HG03060 (cell line): Measurements from ENCODE around the gene CETP.
"Not testable (repeated sequence)": the region's sequence is repeated elsewhere in the genome, so short reads cannot be mapped to it uniquely, and the experiment has no call there.

ENCODE experiments used
- ATAC-seq: cut with Tn5 transposase; IDR thresholded peaks from one replicate; pipeline ENCODE4 v1.9.1; 2021; ENCODE audit warnings: low read depth, moderate number of reproducible peaks; ENCODE audit not compliant: unreplicated experiment

The CETP gene

DNA sequence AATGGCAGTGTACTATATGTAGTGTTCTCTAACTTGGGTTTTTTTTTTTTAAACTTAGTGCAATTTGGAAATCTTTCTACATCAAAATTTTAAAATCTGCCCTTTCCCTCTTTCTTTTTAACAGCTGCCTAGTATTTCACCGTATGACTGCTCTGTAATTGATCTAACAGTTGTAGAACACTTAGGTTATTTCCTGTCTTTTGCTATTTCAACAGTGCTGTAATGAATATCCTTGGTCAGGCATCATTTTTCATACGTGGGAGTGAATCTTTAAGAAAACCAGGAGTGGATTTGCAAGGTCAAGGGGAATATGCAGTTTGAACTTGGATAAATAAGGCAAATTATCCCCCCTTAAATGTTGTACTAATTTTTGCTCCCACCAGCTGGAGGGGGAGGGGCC is 31.5 kb downstream of the CETP start:
- ATAC-seq: no peak

DNA sequence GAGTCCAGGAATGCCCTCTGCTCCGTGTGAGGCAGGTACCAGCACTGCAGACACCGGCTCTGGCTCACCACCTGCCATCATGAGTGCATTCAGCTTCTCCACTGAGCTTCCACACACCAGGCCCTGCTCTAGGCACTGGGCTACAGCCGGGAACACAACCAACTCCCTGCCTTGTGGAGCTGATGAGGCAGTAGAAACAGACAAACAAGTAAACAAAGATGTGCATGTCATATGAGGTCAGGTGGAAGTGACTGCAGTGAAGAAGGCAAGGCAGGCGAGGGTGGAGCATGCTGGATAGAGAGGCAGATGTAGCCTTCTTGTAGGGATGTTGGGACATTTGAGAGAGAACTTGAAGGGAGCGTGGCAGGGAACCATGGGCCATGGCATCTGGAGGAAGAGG is 32.6 kb downstream of the CETP start:
- no peak for ATAC-seq

DNA sequence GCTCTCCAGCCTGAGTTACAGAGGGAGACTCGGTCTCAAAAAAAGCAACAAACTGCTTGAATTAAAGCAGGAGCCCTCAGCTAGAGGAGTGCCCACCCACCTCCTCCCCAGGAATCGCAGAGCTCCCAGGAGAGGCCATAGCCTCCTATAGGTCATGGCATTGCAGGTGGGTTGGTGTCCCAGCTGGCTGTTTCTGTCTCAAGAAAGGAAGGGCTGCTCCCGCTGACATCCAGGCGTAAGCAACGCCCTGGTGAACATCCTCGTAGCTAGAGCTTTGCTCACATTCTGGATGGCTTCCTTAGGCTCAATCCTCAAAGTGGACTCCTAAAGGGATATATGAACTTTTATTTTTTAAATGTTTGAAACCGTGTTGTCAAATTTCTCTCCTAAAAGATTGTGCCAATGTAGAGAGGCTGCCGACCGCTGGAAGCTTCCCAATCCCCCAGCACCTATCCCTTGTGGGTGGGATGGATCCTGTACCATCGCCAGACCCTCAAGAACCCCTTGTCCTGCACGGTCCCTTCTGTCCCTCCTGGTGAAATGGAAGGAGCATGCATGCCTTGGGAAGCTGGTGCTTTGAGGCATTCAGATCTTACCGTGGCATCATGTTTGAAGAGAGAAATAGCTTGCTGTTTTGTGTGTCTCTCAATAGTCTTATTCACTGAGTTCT is 33.5 kb downstream of the CETP start:
- ATAC-seq: no peak

DNA sequence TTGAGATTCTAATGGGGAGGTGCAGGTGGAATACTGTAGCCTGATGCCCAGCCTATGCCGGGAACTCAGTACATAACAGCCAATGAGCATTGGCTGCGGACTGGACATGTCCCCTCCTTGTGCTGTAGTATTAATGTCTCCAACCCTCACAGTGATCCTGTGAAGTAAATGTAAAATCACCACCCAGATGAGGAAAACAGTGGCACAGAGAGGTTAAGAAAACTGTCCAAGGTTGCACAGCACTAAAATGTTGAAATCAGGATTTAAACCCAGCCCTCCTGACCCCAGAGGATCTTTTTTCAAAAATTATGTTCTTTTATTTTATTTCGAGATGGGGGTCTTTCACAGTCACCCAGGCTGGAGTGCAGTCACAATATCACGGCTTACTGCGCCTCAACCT is 35.5 kb downstream of the CETP start:
- ATAC-seq: no peak

DNA sequence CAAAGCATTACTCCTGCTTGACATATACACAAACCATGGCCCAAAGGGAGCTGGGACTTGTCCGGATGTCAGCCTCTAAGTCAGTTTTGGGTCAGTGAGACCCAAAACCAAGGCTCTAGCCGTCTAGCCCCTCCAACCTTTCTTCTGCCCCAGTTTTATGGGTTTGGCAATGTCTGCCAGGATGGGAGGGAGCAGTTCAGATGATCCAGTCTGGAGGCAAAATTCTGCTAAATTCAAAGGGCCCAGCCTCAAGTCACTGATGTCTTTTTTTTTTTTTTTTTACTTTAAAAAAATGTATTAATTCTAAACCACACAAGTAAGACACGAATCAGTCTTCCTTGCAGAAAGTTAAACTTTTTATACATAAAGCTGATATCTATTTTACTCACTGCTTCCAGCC is 36.2 kb downstream of the CETP start:
- no peak for ATAC-seq

DNA sequence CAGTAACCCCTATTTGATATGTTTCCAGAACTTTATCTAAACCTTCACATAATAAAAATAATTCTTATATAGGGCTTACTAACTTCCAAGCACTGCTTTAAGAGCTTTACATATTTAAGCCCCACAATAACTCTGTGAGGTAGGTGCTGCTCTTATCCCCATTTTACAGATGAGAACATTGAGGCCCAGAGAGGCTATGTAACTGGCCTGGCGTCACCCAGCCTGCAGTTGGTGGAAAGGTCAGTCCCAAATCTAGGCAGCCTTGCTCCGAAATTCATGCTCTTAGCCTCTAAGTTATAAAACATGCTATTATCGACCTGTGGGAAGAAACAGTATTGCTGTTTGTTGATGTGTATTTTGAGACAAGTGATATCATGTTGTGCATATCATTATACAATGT is 36.6 kb downstream of the CETP start:
- no peak for ATAC-seq

DNA sequence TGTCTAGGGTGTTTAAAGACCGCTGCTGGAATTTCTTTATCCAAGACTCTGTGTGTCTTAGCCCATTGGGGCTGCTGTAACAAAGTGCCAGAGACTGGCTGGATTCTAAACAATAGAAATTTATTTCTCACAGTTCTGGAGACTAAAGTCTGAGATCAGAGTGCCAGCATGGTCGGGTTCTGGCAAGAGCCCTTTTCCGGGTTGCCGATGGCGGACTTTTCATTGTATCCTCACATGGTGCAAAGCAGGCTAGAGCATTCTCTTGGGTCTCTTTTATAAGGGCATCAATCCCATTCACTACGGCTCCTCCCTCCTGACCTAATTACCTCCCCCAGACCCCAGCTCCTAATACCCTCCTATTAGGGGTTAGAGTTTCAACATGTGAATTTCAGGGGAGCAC is 37.1 kb downstream of the CETP start:
- no peak for ATAC-seq

DNA sequence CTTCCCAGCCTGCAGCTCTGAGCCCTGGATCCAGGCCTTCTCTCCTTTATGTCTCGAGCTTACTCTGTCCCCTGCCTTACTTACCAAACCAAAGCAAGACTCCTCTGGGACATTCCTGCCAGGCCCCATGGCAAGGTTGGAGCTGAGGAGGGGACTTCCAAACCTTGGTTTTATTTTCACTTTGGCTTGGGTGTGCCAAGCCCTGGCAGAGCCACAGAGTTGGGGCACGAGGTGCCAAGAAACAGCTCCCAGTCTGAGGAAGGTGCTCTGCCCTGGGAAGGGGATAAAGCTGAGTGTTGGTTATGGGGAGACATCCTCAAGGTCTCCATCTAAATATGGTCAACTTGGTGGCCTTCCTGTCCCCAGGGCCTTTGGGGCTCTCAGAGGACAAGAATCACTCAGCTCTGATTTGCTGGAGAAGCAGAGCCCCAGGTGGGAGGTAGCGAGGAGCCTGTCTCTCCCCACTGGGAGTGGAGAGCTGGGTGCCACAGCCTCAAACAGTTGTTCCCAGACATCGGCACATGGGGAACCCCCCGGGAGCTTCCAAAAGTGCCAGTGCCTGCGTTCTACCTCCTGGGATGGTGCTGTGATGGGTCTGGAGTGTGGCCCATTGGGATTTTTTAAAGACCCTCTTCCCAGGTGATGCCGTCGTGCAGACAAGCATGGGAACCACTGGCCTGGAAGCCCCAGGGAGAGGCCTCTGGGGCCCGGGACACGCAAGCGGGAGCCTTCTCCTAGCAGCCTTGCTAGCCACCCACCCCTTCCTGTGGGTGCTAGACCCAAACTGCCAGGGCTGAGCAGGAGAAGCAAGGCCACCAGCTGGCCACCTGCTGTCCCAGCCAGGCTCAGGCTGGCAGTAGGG is 37.9 kb downstream of the CETP start:
- no peak for ATAC-seq

DNA sequence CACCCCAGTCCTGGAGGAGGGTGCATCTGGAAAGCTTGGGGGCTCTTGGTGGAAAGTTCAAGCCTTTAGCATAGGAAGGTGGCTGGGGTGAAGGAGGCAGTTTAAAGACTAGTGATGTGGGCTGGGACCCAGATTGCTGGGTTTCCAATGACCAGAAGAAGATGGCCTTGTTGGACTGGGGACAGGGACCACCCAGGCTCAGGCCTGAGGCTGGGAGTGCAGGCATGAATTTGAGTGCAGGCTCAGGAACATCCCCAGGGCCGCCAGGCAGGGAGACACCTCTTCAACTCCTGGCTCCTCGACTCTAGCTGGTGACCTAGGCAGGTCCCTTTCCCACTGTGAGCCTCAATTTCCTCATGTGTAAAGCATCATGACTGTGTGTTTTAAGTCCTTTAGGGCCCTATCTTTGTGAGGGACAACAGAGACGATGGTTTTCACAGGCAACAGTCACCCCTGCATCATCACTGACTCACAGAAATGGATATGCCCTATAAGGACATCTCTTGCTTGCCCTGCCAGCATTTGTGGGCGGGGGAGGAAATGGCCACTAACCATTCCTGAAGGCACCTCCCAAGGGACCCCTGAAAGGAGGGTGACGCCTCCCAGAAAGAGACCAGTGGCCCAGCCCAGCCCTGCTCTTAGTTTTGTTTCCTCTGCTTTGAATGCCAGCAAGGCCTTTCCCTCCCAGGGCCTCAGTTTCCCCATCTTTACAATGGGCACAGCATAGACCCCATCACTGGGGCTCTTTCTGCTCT is 38.7 kb downstream of the CETP start:
- no peak for ATAC-seq

DNA sequence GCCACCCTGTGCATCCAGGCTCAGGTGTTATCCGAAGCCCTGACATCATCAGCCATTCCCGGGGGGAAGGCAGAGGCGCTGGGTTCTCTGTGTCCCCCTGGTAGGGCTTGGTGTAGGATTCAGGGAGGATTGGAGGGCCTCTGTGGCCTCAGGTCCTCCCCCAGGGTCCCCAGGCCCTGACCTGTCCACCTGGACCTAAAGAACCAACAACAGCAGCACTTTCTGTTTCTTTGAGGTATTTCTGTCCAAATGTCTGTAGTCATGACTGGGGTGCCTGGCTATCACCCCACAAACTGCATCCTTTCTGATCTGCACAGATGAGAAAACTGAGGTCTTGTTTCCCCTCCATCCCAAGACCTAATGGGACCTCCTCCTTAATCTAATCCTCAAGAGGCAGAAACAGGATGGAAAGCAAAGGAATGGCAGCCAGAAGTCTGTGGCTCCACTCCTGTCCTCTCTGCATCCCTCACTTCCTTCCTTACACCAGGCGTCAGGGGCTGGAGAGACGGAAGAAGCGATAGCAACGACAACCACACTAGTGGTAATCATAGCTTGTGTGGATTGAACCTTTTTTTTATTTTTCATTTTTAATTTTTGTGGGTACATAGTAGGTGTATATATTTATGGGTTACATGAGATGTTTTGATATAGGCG is 39.4 kb downstream of the CETP start:
- no peak for ATAC-seq

DNA sequence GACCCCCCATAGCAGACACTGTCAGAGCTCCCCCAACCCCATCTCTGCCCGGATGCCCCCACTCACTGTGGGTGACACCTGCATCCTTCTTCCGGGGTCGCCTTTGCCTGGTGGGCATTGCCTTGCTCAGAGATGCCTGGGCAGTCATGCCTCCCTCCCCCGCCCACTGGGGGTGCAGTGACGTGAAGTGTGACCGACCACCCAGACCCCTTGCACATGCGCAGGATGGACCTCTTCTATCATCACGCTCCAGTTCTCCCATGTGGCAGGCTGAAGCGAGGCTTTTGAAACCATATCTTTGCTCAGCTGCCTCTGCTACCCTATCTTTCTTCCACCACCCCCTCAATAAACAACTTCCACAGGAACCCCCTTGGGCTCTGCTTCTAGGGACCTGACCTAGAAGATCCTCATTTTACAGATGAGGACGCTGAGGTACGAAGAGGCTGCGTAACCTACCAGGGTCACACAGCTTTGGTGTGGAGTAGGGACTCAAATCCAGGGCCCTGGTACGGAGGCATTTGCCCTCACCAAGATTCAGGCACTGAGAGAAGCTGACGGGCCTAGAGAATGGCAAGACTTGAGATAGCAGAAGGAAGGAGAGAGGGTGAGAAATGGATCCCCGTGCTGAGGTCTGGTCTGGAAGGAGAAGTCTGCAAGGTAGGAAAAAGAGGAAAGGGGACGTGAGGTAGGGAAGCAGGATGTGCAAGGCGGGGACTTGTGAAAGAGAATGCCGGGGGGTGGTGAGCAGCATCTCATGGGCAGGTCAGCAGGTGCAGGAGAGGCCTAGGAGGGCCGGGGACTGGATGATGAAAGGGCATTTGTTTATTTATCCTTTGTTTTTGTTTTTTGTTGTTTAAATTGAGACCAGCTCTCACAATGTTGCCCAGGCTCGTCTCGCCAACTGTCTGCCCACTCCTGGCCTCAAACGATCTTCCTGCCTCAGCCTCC is 42.0 kb downstream of the CETP start:
- ATAC-seq: no peak

DNA sequence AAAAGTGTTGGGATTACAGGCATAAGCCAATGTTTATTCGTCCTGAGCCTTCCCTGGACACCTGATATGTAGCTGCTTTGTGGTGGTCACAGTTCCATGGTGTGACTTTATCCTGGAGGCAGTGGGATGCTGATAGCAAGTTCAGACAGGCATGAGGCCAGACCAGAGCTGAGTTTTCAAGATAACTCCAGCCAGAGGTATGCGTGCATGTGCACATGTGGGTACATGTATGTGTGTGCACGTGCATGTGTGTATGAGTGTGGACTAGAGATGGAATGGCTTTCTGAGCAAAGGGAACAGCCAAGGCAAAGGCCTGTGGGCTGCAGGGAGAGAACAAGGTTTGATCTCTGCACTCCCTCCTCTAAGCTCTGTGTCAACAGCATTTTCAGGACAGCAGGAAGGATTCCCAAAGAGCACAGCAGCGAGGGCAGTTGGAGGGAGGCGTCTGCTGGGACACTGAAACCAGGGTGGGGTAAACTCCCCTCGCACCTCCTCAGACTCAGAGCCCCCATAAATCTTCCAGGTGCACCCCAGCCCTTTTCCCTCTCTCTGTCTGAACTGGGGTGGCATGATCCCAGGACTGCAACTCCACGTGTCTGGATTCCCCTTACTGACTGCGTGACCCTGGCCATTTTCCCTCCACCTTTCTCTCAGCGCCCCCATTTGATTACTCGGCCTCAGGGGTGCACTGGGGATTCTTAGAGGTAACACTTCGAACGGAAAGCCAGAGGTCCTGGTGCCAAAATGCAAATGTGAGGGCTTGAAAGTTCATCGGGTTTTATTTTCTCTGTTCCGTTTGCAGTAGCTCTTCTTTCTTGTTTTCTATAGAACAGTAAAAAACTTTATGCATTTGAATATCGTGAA is 42.9 kb downstream of the CETP start:
- ATAC-seq: no peak

DNA sequence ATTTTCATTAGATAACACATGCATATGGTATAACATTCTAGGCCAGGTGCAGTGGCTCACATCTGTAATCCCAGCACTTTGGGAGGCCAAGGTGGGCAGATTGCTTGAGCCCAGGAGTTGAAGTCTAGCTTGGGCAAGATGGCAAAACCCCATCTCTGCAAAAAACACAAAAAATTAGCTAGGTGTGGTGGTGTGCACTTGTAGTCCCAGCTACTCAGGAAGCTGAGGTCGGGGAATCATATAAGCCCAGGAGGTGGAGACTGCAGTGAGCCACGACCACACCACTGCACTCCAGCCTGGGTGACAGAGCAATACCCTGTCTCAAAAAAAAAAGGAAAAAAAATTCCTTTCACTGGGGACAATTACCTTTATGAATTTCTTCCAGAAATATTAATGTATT is 43.8 kb downstream of the CETP start:
- not testable (repeated sequence) for ATAC-seq

DNA sequence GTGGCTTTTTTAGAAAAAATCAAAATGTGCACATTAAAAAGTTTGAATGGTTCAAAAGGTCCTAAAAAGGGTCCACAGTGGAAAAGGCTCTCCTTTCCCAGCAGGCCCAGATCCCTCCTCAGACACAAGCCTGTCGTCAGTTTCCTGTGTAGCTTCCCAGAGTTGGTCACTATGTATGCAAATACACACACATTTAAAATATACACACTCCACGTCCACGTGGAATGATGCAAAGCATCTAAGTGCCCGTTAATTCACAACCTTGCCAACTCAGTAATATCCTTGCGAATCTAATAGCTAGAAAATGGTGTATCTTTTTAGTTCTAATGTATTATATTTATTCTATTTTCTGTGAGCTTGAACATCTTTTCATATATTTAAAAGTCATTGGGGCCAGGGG is 45.3 kb downstream of the CETP start:
- no peak for ATAC-seq

DNA sequence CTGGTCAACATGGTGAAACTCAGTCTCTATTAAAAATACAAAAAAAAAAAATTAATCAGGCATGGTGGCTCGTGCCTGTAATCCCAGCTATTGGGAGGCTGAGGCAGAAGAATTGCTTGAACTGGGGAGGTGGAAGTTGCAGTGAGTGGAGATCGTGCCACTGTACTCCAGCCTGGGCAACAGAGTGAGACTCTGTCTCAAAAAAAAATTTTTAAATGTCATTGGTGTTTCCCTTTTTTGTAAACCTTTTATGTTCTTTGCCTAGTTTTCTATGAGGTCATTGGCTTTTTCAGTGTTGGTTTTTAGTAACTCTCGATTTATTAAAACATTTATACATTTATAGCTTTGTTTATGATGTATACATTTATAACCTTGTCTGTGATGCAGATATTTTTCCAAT is 45.8 kb downstream of the CETP start:
- no peak for ATAC-seq

DNA sequence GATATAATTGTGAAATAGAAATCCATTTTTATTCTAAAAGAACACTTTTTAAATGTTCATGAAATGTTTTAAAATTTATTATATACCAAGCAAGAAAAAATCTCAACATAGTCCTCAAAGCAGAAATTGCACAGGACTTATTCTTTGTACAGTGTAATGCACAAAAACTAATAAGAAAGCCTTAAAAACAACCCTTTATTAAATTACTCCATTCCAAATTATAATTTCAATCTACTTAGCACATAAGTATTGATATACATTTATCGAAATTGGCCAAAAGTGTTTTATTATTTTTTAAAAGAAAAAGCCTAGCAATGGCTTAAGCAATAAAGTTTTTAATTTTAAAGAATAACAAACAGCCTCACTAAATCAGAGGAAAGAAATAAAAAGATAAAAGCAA is 46.7 kb downstream of the CETP start:
- ATAC-seq: no peak

DNA sequence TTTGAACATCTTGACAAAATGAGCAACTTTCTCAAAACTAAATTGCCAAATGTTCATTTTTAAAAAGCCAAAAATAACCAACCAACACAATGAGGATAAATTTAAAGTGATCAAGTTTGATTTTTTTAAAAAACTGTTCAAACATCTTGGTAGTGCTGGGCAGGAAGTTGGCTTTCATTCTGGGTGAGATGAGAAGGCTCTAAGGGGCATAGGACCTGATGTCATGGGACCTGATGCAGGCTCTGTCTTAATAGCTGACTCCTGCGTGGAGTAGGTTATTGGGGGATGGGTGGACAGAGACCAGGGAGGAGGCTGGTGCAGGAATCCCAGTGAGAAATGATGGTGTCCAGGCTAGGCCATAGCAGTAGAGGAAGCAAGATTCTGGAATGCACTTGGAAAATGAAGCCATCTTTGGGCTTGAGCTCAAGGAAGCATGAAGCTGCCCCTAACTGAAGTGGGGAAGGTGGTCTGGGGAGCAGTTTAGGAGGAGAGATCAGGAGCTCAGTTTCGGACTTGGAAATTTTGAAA is 48.0 kb downstream of the CETP start:
- ATAC-seq: no peak

DNA sequence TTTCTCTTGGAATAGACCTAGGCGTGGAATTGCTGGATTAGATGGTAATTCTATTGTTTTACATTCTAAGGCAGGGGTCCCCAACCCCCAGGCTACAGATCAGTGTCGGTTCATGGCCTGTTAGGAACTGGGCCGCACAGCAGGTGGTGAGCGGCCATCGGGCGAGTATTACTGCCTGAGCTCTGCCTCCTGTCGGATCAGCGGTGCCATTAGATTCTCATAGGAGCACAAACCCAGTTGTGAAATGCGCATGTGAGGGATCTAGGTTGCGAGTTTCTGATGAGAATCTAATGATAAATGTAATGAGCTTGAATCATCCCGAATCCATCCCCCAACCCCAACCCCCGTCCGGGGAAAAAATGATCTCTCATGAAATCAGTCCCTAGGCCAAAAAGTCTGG is 50.6 kb downstream of the CETP start:
- ATAC-seq: no peak

DNA sequence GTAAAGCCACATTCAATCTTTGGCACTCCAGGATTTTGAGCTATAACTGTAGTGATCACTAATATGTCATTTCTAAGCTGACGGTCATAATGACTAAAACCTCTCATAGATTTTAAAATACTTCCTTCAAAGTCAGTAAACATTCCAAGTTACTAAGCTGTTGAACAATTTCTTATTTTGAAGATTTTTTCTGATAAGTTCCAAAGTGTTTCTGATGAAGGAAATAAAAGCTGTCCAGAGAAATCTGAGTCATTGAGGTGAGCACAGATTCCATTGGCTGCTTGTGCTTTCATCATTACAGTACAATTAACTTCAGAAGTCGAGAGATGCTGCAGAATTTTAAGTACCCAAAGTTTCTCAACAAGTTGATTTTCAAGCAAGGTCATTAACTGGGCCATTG is 51.5 kb downstream of the CETP start:
- ATAC-seq: no peak
